ENCODE measurements around the gene PHACTR3.

DNA sequence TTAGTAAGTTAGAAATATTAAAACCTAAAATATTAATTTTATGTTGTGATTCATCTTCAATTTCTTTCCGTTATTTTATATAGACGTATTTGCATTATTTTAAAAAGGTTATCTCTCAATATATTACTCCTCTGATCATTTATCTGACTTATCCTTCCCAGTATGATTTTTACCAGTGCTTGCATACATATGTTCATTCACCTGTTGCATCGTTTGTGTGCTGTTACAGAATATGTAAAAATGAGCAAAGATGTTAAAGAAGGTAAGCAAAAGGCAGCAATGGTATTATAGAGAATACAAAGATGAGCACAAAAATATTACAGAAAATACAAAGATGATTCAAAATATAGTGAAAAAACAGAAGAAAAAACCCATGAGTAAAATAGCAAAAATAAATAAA is 280.2 kb downstream of the PHACTR3 start:
- no peak for TF ChIP-seq EZH2 (IDR thresholded peaks at IDR 0.05; ENCODE audit: borderline replicate concordance, low read length)
- TF ChIP-seq, protein P1, sequence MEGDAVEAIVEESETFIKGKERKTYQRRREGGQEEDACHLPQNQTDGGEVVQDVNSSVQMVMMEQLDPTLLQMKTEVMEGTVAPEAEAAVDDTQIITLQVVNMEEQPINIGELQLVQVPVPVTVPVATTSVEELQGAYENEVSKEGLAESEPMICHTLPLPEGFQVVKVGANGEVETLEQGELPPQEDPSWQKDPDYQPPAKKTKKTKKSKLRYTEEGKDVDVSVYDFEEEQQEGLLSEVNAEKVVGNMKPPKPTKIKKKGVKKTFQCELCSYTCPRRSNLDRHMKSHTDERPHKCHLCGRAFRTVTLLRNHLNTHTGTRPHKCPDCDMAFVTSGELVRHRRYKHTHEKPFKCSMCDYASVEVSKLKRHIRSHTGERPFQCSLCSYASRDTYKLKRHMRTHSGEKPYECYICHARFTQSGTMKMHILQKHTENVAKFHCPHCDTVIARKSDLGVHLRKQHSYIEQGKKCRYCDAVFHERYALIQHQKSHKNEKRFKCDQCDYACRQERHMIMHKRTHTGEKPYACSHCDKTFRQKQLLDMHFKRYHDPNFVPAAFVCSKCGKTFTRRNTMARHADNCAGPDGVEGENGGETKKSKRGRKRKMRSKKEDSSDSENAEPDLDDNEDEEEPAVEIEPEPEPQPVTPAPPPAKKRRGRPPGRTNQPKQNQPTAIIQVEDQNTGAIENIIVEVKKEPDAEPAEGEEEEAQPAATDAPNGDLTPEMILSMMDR (IDR thresholded peaks at IDR 0.05; ENCODE audit: low read length), result no peak

All from OCI-LY1 (cell line).